ENCODE data around the gene ICAM2.
A peak's percentile ranks its signal among the peaks of the same experiment; 100 is the strongest.
"Not testable (repeated sequence)": the region's sequence is repeated elsewhere in the genome, so short reads cannot be mapped to it uniquely, and the experiment has no call there.

Gene ICAM2

GRCh38 chr17:64042700-64043485 is 22.5 kb upstream of the ICAM2 start:
- DNase-seq (ENCODE audit: low spot score): no peak

DNA sequence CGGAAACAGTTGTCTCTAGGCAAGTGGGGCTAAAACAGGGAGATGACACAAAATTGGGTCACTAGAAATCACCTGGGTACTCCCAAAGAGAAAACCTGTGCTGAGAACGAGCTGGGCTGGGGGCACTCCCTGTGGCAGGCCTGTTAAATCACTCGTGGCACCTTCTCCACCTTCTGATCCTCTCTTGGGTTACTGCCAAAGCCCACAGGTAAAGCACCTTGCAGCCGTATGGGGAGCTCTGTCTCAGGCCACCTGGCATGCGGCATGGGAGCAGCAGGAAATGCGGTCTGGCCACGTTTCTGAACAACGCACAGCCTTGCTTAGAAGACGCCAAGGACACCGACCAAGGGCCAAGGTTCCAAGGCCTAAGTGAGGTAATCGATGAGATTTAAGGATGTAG is 21.5 kb upstream of the ICAM2 start:
- no peak for DNase-seq (ENCODE audit: low spot score)

DNA sequence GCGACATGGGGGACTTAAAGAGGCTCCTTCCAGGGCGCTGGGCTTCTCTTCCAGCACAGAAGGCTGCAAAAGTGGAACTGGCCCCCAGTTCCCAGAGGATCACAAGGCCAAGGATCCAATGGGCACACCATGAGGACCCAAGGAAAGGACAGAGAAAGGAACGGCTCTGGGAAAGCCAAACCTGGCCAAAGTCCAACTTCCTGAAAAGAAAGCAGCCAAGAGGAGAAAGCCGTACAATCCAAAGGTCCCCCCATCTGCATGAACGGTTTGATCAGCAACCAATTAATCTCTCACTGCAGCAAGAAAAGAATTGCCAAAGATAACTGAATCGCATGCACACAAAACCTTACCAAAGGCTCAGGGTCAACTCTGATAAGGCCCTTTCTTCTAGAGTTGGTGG is 19.8 kb upstream of the ICAM2 start:
- DNase-seq (ENCODE audit: low spot score): no peak

- no peak for DNase-seq (ENCODE audit: low spot score)
These were observed 18.6 kb upstream of the ICAM2 start for GRCh38 chr17:64039106-64039400.

DNA sequence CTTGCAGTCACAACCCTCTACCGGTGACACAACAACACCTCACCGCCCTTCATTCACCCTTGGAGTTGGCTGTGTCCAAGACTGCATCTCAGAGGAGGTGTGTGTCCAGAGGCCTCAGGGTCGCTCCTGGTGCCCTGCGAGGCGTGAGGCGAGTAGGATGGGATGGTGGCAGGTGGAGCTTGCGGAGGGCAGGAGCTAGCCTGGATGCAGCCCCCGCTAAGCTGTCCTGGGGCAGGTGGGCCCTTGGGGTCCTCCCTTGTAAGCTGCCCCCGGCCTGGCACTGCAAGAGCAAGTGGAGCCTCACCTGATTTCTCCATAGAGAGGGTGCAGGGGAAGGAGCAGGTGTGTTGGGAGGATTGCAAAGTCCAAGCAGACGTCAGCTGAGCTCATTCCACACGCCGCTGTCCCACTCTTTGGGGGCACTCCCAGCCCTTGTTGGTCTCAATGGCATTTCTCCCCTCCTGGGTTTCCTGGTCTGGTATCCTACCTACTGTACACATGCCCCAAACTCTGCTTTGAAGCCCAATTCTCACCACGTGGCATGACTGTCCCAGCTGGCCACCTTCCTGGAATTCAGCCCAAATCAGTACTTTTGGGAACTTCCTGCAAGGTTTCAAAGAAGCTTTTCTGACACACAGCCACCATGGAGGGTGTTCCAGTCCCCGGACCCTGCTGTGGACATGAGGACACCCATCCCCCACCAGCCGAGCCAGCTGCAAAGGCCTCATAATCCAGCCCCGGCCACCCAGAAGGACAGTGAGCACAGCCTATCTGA is 18.1 kb upstream of the ICAM2 start:
- DNase-seq (ENCODE audit: low spot score): no peak

DNA sequence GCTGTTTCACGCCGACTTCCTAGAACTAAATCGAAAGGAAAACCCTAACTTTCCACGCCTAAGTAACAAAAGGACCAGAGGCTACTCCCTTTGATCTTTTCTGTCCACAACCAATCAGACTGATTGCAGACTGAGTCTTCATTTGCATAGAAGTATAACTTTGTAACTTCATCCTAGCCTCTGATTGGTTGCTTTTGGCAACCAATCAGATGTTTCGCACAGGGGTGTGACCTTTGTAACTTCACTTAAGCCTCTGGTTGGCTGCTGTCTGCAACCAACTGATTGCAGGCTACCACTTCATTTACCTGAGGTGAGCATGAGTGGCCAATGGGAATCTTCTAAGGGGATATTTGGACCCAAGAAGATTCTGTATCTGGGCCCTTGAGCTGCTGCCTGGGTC is 17.4 kb upstream of the ICAM2 start:
- peak; percentile 29 for DNase-seq (ENCODE audit: low spot score)

GRCh38 chr17:64037180-64037579 is 16.7 kb upstream of the ICAM2 start:
- no peak for DNase-seq (ENCODE audit: low spot score)

GRCh38 chr17:64036198-64036922 is 15.9 kb upstream of the ICAM2 start:
- DNase-seq (ENCODE audit: low spot score): no peak

- DNase-seq (ENCODE audit: low spot score): no peak
These were observed 11.6 kb upstream of the ICAM2 start for GRCh38 chr17:64032081-64032480.

GRCh38 chr17:64028874-64029464 is 8.5 kb upstream of the ICAM2 start:
- DNase-seq (ENCODE audit: low spot score): peak; percentile 77

- peak; percentile 90 for DNase-seq (ENCODE audit: low spot score)
These were observed 5.4 kb upstream of the ICAM2 start for GRCh38 chr17:64025732-64026294.

DNA sequence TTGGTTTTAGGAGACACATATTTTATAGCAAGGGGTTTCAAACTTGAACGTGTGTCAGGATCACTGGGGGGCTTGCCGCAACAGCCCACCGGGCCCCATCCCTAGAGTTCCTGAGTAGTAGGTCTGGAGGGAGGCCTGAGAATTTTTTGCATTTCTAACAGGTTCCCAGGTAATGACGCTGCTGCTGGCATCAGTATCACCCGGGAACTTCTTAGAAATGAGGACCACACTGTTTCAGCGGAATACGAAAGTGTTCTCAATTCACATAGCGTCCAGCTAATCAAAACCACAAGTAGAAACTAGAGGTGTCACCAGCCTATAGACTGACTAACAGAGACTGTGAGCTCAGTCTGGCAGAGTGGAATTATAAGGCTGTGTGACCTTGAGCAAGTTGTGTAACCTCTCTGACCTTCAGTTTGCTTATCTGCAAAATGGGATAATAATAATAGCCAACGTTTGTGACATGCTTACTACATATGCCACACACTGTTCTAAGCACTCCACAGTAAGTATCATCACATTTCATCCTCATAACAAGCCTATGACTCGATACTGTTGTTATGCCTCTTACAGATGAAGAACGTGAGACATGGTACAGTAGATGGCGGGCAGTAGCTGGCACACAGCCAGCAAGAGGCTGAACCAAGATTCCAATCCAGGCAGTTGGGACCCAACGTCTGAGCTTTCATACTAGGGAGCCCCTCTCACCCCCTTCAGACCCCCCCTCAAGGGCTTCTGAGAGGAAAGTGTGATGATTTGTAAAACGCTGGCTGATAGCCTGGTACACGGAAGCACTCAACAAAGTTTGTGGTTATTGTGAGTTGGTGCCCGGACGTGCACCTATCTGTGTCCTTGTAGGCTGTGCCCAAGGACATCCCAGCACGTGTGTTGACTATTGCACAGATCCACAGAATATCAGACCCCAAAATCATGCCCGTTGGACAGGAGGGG is 4.6 kb upstream of the ICAM2 start:
- peak; percentile 63 for DNase-seq (ENCODE audit: low spot score)

DNA sequence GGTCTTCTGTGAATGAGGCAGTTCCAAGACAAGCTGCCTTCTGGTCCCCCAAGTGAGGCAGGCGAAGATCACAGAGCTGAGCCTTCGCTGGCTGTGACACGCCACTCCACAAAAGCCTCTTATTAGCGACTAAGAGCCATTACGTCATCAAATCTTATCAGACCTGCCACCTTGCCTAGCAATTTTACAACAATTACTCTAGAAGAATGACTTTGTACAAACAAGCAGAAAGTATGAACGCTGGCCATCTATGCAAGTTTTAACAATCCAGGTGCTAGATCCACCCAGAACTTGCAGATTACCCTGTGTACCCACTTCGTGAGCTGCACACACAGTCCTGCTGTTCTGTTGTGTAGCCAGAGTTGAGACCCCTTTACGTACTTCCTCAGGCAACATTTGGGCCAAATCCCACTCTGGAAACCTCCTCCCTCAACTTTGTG is 3.8 kb upstream of the ICAM2 start:
- DNase-seq (ENCODE audit: low spot score): peak; percentile 84

DNA sequence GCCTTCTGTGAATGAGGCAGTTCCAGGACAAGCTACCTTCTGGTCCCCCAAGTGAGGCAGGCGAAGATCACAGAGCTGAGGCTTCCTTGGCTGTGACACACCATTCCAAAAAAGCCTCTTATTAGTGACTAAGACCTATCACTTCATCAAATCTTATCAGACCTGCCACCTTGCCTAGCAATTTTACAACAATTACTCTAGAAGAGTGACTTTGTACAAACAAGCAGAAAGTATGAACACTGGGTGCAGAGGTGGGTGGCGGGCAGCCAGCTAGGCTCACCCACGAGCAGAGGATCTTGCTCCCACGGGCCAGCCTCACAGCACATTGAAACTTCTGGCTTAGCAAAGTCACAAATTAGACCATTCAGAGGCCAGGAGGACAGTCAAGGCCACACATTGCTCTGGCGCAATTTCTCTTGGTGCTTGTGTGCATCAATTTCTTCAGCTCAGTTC is 2.2 kb upstream of the ICAM2 start:
- DNase-seq (ENCODE audit: low spot score): peak; percentile 39

DNA sequence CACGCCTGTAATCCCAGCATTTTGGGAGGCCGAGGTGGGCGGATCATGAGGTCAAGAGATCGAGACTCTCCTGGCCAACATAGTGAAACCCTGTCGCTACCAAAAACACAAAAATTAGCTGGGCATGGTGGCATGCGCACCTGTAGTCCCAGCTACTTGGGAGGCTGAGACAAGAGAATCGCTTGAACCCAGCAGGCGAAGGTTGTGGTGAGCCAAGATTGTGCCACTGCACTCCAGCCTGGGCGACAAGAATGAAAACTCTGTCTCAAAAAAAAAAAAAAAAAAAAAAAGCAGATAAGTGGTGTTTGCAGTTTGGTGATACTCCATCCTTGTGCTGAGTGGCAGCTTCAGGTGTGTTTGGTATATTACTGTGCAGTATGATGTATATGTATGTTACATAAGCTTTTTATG is 877 bp downstream of the ICAM2 start:
- DNase-seq (ENCODE audit: low spot score): not testable (repeated sequence)

DNA sequence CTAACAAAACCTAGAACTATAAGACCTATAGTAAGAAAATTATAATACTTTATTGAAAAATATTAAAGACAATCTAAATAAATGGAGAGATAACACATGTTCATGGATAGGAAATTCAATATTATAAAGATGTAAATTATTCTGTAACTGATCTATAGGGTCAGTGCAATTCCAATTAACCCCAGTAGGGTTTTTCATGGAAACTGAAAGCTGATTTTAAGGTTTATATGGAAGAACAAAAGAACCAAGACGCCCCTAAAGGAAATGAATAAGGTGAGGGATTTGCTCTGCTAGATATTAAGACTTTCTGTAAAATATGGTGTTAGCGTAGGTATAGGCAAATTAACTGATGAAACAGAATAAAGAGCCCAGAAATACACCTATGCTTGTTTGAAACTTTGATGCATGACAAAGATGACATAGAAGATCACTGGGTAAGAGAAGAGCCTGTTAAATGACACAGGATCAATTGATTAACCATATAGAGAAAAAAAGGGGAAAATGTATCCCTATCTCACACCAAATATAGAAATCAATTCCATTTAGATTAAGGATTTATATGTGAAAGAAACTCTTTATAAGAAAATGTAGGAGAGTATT is 3.0 kb downstream of the ICAM2 start:
- DNase-seq (ENCODE audit: low spot score): peak; percentile 37

DNA sequence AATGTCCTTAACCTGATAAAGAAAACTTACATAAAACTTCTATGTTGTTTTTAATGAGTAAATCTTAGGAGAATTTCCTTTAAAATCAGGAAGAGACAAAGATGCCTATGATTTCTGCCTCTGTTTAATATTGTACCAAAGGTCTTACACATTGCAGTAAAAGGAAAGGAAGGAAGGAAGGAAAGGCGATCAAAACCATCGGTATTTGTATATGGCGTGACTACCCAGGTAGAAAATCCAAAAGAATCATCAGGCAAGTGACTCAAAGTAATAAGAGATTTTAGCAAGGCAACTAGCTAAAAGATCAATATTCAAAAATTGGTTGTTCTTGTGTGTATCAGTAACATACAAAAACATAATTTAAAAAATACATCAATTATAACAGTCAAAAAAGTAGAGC is 3.5 kb downstream of the ICAM2 start:
- no peak for DNase-seq (ENCODE audit: low spot score)

DNA sequence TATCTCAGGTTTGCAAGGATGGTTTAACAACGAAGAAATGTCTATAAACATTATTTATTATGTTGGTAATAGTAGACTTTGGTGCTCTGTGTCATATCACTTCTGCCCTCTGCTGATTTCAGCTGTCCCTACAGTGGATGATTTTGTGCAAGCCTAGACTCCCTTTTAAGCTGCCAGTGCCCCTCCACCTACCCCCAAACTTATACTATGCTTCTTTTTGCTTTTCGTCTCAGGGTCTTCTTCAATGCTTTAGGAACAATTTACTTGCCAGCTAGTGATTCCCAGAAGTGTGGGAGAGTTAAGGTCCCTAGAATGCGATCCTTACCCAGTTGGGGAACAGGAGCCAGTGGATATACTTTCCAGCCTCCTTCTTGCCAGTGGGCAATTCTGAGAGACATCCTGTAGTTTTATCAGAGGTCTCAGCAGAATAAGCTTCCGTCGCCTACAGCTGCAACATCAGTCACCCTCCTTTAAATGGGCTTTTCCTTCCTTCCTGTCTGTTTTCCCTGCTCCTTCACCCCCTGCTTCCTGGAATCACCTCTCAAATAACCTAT is 4.1 kb downstream of the ICAM2 start:
- DNase-seq (ENCODE audit: low spot score): peak; percentile 53

- DNase-seq (ENCODE audit: low spot score): no peak
These were observed 5.0 kb downstream of the ICAM2 start for GRCh38 chr17:64015447-64015846.
